HCT116 (cell line): Measurements from ENCODE around the gene WAC.

Source experiments
- CBX3 ChIP-seq: IDR thresholded peaks from 2 replicates; pipeline ENCODE4 v1.6.1; 2012; ENCODE audit warnings: low read depth
- CEBPB ChIP-seq: IDR thresholded peaks from 2 replicates; pipeline ENCODE4 v1.6.1; 2012; ENCODE audit warnings: low read depth
- EZH2 ChIP-seq: fragments of 200-600 bp; sonication (generic); IDR thresholded peaks from 2 replicates; pipeline ENCODE4 v1.6.1; 2017; ENCODE audit warnings: antibody characterized with exemption, mixed run types
- EZH2phosphoT487 ChIP-seq: fragments of 200-600 bp; IDR thresholded peaks from 2 replicates; pipeline ENCODE4 v1.6.1; 2018; ENCODE audit warnings: antibody characterized with exemption, borderline replicate concordance
- FOSL1 ChIP-seq: IDR thresholded peaks from 2 replicates; pipeline ENCODE4 v1.6.1; 2012; ENCODE audit warnings: low read depth
- MAX ChIP-seq: IDR thresholded peaks from 2 replicates; pipeline ENCODE4 v1.6.1; 2012
- POLR2A ChIP-seq: IDR thresholded peaks from 2 replicates; pipeline ENCODE4 v1.7.0; 2011; ENCODE audit warnings: borderline replicate concordance; ENCODE audit not compliant: insufficient read depth, insufficient read length; ENCODE audit errors: extremely low read depth
- POLR2AphosphoS5 ChIP-seq: IDR thresholded peaks from 2 replicates; pipeline ENCODE4 v1.6.1; 2011; ENCODE audit warnings: mild to moderate bottlenecking, low read depth, low read length, moderate library complexity
- TCF7L2 ChIP-seq: IDR thresholded peaks from 2 replicates; pipeline ENCODE4 v1.7.0; 2011; ENCODE audit warnings: borderline replicate concordance, inconsistent platforms; ENCODE audit not compliant: insufficient read depth, insufficient read length; ENCODE audit errors: extremely low read depth
- ZNF274 ChIP-seq: fragments of 200-500 bp; sonication (Bioruptor generic); IDR thresholded peaks from 2 replicates; pipeline ENCODE4 v1.6.1; 2014; ENCODE audit warnings: mild to moderate bottlenecking, low read depth, low read length, inconsistent platforms
- TF ChIP-seq, protein P1 (sequence below), 3 experiments: fragments of 200-600 bp in 1 of 3; sonication (generic) in 1 of 3; IDR thresholded peaks in 2 of 3; conservative IDR thresholded peaks in 1 of 3; 2 replicates each; pipeline ENCODE4 v1.5.1; 2012 to 2017; ENCODE audit warnings: low read depth in 2 of 3, low read length in 2 of 3, antibody characterized with exemption in 1 of 3, borderline replicate concordance in 1 of 3, control low read depth in 1 of 3, mild to moderate bottlenecking in 1 of 3, mixed read lengths in 1 of 3, mixed run types in 1 of 3, moderate library complexity in 1 of 3; ENCODE audit not compliant: insufficient read depth in 1 of 3
- TF ChIP-seq, protein P2 (sequence below): IDR thresholded peaks from 2 replicates; pipeline ENCODE4 v1.6.1; 2012; ENCODE audit warnings: low read depth
- TF ChIP-seq, protein P3 (sequence below): IDR thresholded peaks from 2 replicates; pipeline ENCODE4 v1.6.1; 2012

DNA sequence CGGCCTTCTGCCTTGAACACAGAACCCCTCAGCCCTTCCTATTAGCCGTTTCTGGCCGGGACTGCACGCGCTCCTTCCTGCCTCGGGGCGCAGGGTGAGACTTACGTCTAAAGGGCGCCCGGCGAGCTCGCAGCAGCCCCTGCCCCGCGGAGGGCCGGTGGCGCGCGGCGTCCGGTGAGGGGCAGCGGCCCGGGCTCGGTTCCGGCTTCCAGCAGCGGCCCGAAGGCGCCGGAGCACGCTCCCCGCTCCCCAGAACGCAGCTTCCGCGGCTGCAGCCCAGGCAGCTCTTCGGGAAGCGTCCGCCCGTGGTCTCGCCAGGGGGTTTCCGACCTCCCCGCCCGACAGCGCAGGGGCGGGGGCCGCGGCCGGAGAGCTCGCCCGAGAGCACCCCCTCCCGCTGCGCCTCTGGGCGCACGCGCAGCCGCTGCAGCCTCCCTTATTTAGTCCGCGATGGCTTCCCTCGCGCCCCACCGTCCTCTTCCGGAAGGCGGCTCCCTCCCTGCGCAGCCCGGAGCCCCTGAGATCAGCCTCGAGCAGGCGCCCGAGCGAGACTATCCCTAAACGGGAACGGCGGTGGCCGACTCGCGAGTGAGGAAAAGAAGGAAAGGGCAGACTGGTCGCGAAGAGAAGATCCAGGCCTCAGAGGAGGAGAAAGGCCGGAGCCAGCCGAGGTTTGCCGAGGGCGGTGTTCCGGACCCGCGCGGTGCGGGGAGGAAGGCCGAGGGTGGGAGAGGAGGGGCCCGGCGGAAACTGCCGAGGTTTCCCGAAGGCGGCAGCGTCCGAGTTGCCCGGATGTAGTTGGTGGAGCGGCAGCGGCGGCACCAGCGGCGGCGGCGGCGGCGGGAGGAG is at the start of gene WAC:
- no peak for TF ChIP-seq EZH2phosphoT487
- no peak for TF ChIP-seq POLR2A
- TF ChIP-seq, protein P1, sequence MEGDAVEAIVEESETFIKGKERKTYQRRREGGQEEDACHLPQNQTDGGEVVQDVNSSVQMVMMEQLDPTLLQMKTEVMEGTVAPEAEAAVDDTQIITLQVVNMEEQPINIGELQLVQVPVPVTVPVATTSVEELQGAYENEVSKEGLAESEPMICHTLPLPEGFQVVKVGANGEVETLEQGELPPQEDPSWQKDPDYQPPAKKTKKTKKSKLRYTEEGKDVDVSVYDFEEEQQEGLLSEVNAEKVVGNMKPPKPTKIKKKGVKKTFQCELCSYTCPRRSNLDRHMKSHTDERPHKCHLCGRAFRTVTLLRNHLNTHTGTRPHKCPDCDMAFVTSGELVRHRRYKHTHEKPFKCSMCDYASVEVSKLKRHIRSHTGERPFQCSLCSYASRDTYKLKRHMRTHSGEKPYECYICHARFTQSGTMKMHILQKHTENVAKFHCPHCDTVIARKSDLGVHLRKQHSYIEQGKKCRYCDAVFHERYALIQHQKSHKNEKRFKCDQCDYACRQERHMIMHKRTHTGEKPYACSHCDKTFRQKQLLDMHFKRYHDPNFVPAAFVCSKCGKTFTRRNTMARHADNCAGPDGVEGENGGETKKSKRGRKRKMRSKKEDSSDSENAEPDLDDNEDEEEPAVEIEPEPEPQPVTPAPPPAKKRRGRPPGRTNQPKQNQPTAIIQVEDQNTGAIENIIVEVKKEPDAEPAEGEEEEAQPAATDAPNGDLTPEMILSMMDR (IDR thresholded peaks at IDR 0.05 in 2 of 3, conservative IDR thresholded peaks at IDR 0.05 in 1 of 3; ENCODE audit: borderline replicate concordance in 1 of 3, insufficient read depth in 1 of 3, low read depth in 2 of 3, low read length in 2 of 3) = no peak
- no peak for TF ChIP-seq ZNF274
- no peak for TF ChIP-seq FOSL1
- TF ChIP-seq CEBPB = no peak
- peak; percentile 52 for TF ChIP-seq POLR2AphosphoS5
- TF ChIP-seq, protein P2, sequence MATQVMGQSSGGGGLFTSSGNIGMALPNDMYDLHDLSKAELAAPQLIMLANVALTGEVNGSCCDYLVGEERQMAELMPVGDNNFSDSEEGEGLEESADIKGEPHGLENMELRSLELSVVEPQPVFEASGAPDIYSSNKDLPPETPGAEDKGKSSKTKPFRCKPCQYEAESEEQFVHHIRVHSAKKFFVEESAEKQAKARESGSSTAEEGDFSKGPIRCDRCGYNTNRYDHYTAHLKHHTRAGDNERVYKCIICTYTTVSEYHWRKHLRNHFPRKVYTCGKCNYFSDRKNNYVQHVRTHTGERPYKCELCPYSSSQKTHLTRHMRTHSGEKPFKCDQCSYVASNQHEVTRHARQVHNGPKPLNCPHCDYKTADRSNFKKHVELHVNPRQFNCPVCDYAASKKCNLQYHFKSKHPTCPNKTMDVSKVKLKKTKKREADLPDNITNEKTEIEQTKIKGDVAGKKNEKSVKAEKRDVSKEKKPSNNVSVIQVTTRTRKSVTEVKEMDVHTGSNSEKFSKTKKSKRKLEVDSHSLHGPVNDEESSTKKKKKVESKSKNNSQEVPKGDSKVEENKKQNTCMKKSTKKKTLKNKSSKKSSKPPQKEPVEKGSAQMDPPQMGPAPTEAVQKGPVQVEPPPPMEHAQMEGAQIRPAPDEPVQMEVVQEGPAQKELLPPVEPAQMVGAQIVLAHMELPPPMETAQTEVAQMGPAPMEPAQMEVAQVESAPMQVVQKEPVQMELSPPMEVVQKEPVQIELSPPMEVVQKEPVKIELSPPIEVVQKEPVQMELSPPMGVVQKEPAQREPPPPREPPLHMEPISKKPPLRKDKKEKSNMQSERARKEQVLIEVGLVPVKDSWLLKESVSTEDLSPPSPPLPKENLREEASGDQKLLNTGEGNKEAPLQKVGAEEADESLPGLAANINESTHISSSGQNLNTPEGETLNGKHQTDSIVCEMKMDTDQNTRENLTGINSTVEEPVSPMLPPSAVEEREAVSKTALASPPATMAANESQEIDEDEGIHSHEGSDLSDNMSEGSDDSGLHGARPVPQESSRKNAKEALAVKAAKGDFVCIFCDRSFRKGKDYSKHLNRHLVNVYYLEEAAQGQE = no peak
- TF ChIP-seq, protein P3, sequence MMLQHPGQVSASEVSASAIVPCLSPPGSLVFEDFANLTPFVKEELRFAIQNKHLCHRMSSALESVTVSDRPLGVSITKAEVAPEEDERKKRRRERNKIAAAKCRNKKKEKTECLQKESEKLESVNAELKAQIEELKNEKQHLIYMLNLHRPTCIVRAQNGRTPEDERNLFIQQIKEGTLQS = no peak
- TF ChIP-seq EZH2 = no peak
- TF ChIP-seq MAX = peak; percentile 52
- TF ChIP-seq CBX3 = no peak
- TF ChIP-seq TCF7L2 = no peak
